ENCODE measurements around the gene TSPAN32. TPM values are rescaled to one million over a fixed set of nuclear protein-coding genes. Genes with fewer than 3 reads are reported as not detected.

Gene TSPAN32
- polyA plus RNA-seq, 4 donors, result 0.36 to 47.7 TPM; not detected in 2

GRCh38 chr11:2318123-2318522 lies 16.3 kb downstream of the TSPAN32 start:
- H3K4me1 ChIP-seq (ENCODE audit: control insufficient read depth in 3 of 3, insufficient read depth in 2 of 3, low read depth in 1 of 3, low read length in 2 of 3), result peaks cover 0 to 7% (median 3%) of the 10 kb centered on the region in 3 donors
- DNase-seq, result no peak
- peaks cover 0 to 12% of the 10 kb centered on the region in 2 donors for H3K9me3 ChIP-seq (ENCODE audit: control insufficient read depth in 2 of 2, insufficient read depth in 1 of 2, low read depth in 1 of 2, low read length in 1 of 2)
- H3K27ac ChIP-seq (ENCODE audit: low read depth in 1 of 3, low read length in 2 of 3), result no peak overlapping the region
- 83 to 92% (median 85%) methylated on average over 4 of the region's 4 CpGs for WGBS, 3 donors
- FAIRE-seq, result no peak
- H3K27me3 ChIP-seq (ENCODE audit: control insufficient read depth in 3 of 3, insufficient read depth in 3 of 3, low read length in 3 of 3), result peaks cover 0 to 2% (median 0%) of the 10 kb centered on the region in 3 donors
- H3K4me3 ChIP-seq (ENCODE audit: low read depth in 1 of 3, low read length in 3 of 3), result no peak overlapping the region
- H3K36me3 ChIP-seq (ENCODE audit: control insufficient read depth in 3 of 3, insufficient read depth in 2 of 3, low read depth in 1 of 3, low read length in 3 of 3), result no peaks in the 10 kb centered on the region

- no peak for FAIRE-seq
- Histone ChIP-seq H3K4me1 (ENCODE audit: control insufficient read depth in 3 of 3, insufficient read depth in 2 of 3, low read depth in 1 of 3, low read length in 2 of 3) (peaks cover 0 to 7% (median 3%) of the 10 kb centered on the region in 3 donors), H3K27me3 (ENCODE audit: control insufficient read depth in 3 of 3, insufficient read depth in 3 of 3, low read length in 3 of 3) (peaks cover 0 to 2% (median 0%) of the 10 kb centered on the region in 3 donors), H3K4me3 (ENCODE audit: low read depth in 1 of 3, low read length in 3 of 3) (no peak overlapping the region), H3K27ac (ENCODE audit: low read depth in 1 of 3, low read length in 2 of 3) (no peak overlapping the region), H3K36me3 (ENCODE audit: control insufficient read depth in 3 of 3, insufficient read depth in 2 of 3, low read depth in 1 of 3, low read length in 3 of 3) (no peaks in the 10 kb centered on the region), H3K9me3 (ENCODE audit: control insufficient read depth in 2 of 2, insufficient read depth in 1 of 2, low read depth in 1 of 2, low read length in 1 of 2) (peaks cover 0 to 12% of the 10 kb centered on the region in 2 donors)
- WGBS, 3 donors, result 79 to 92% (median 85%) methylated on average over 7 of the region's 7 CpGs
- no peak for DNase-seq
Observed at GRCh38 chr11:2318707-2319106, 16.9 kb downstream of the TSPAN32 start.

GRCh38 chr11:2319791-2320472 lies 18.1 kb downstream of the TSPAN32 start:
- Histone ChIP-seq H3K9me3 (ENCODE audit: control insufficient read depth in 2 of 2, insufficient read depth in 1 of 2, low read depth in 1 of 2, low read length in 1 of 2) (peaks cover 0 to 12% of the 10 kb centered on the region in 2 donors), H3K27ac (ENCODE audit: low read depth in 1 of 3, low read length in 2 of 3) (no peak overlapping the region), H3K4me3 (ENCODE audit: low read depth in 1 of 3, low read length in 3 of 3) (no peak overlapping the region), H3K4me1 (ENCODE audit: control insufficient read depth in 3 of 3, insufficient read depth in 2 of 3, low read depth in 1 of 3, low read length in 2 of 3) (no peaks in the 10 kb centered on the region), H3K27me3 (ENCODE audit: control insufficient read depth in 3 of 3, insufficient read depth in 3 of 3, low read length in 3 of 3) (peaks cover 0 to 2% (median 0%) of the 10 kb centered on the region in 3 donors), H3K36me3 (ENCODE audit: control insufficient read depth in 3 of 3, insufficient read depth in 2 of 3, low read depth in 1 of 3, low read length in 3 of 3) (no peaks in the 10 kb centered on the region)
- FAIRE-seq (no peak), DNase-seq (no peak)
- WGBS, 3 donors, result 70 to 78% (median 74%) methylated on average over 10 of the region's 10 CpGs

GRCh38 chr11:2320568-2321310 lies 18.9 kb downstream of the TSPAN32 start:
- Histone ChIP-seq H3K27ac (ENCODE audit: low read depth in 1 of 3, low read length in 2 of 3) (no peak overlapping the region), H3K4me1 (ENCODE audit: control insufficient read depth in 3 of 3, insufficient read depth in 2 of 3, low read depth in 1 of 3, low read length in 2 of 3) (no peaks in the 10 kb centered on the region), H3K4me3 (ENCODE audit: low read depth in 1 of 3, low read length in 3 of 3) (no peak overlapping the region), H3K36me3 (ENCODE audit: control insufficient read depth in 3 of 3, insufficient read depth in 2 of 3, low read depth in 1 of 3, low read length in 3 of 3) (no peaks in the 10 kb centered on the region), H3K9me3 (ENCODE audit: control insufficient read depth in 2 of 2, insufficient read depth in 1 of 2, low read depth in 1 of 2, low read length in 1 of 2) (peaks cover 0 to 12% of the 10 kb centered on the region in 2 donors), H3K27me3 (ENCODE audit: control insufficient read depth in 3 of 3, insufficient read depth in 3 of 3, low read length in 3 of 3) (peaks cover 0 to 2% (median 0%) of the 10 kb centered on the region in 3 donors)
- WGBS, 3 donors, result 79 to 85% (median 80%) methylated on average over 23 of the region's 23 CpGs
- DNase-seq (no peak), FAIRE-seq (no peak)

GRCh38 chr11:2321311-2321683 lies 19.5 kb downstream of the TSPAN32 start:
- FAIRE-seq, result no peak
- H3K27ac ChIP-seq (ENCODE audit: low read depth in 1 of 3, low read length in 2 of 3), result no peak overlapping the region

GRCh38 chr11:2325123-2325522 lies 23.3 kb downstream of the TSPAN32 start:
- H3K4me1 ChIP-seq (ENCODE audit: control insufficient read depth in 3 of 3, insufficient read depth in 2 of 3, low read depth in 1 of 3, low read length in 2 of 3), result no peaks in the 10 kb centered on the region
- 83 to 90% (median 89%) methylated on average over 4 of the region's 4 CpGs for WGBS, 3 donors
- peaks cover 0 to 7% of the 10 kb centered on the region in 2 donors for H3K9me3 ChIP-seq (ENCODE audit: control insufficient read depth in 2 of 2, insufficient read depth in 1 of 2, low read depth in 1 of 2, low read length in 1 of 2)
- H3K27me3 ChIP-seq (ENCODE audit: control insufficient read depth in 3 of 3, insufficient read depth in 3 of 3, low read length in 3 of 3), result no peaks in the 10 kb centered on the region
- no peak overlapping the region for H3K4me3 ChIP-seq (ENCODE audit: low read depth in 1 of 3, low read length in 3 of 3)
- FAIRE-seq (no peak), DNase-seq (no peak)
- no peak overlapping the region for H3K27ac ChIP-seq (ENCODE audit: low read depth in 1 of 3, low read length in 2 of 3)
- H3K36me3 ChIP-seq (ENCODE audit: control insufficient read depth in 3 of 3, insufficient read depth in 2 of 3, low read depth in 1 of 3, low read length in 3 of 3), result no peaks in the 10 kb centered on the region

More at GRCh38 chr11:2321311-2321683, 19.5 kb downstream of the TSPAN32 start:
- Histone ChIP-seq H3K4me1 (ENCODE audit: control insufficient read depth in 3 of 3, insufficient read depth in 2 of 3, low read depth in 1 of 3, low read length in 2 of 3) (no peaks in the 10 kb centered on the region), H3K9me3 (ENCODE audit: control insufficient read depth in 2 of 2, insufficient read depth in 1 of 2, low read depth in 1 of 2, low read length in 1 of 2) (peaks cover 0 to 12% of the 10 kb centered on the region in 2 donors), H3K27me3 (ENCODE audit: control insufficient read depth in 3 of 3, insufficient read depth in 3 of 3, low read length in 3 of 3) (peaks cover 0 to 2% (median 0%) of the 10 kb centered on the region in 3 donors), H3K4me3 (ENCODE audit: low read depth in 1 of 3, low read length in 3 of 3) (no peak overlapping the region), H3K36me3 (ENCODE audit: control insufficient read depth in 3 of 3, insufficient read depth in 2 of 3, low read depth in 1 of 3, low read length in 3 of 3) (no peaks in the 10 kb centered on the region)
- 38 to 72% (median 48%) methylated on average over 6 of the region's 6 CpGs for WGBS, 3 donors
- no peak for DNase-seq

- FAIRE-seq (no peak), DNase-seq (no peak)
- no peaks in the 10 kb centered on the region for H3K36me3 ChIP-seq (ENCODE audit: control insufficient read depth in 3 of 3, insufficient read depth in 2 of 3, low read depth in 1 of 3, low read length in 3 of 3)
- H3K9me3 ChIP-seq (ENCODE audit: control insufficient read depth in 2 of 2, insufficient read depth in 1 of 2, low read depth in 1 of 2, low read length in 1 of 2), result peaks cover 0 to 12% of the 10 kb centered on the region in 2 donors
- 52 to 71% (median 60%) methylated on average over 2 of the region's 2 CpGs for WGBS, 3 donors
- no peak overlapping the region for H3K27ac ChIP-seq (ENCODE audit: low read depth in 1 of 3, low read length in 2 of 3)
- H3K4me3 ChIP-seq (ENCODE audit: low read depth in 1 of 3, low read length in 3 of 3), result no peak overlapping the region
- no peaks in the 10 kb centered on the region for H3K27me3 ChIP-seq (ENCODE audit: control insufficient read depth in 3 of 3, insufficient read depth in 3 of 3, low read length in 3 of 3)
- H3K4me1 ChIP-seq (ENCODE audit: control insufficient read depth in 3 of 3, insufficient read depth in 2 of 3, low read depth in 1 of 3, low read length in 2 of 3), result no peaks in the 10 kb centered on the region
Observed at GRCh38 chr11:2325719-2326118, 23.9 kb downstream of the TSPAN32 start.

- no peak for FAIRE-seq
- H3K4me1 ChIP-seq (ENCODE audit: control insufficient read depth in 3 of 3, insufficient read depth in 2 of 3, low read depth in 1 of 3, low read length in 2 of 3), result no peaks in the 10 kb centered on the region
Observed at GRCh38 chr11:2327032-2327431, 25.2 kb downstream of the TSPAN32 start.

More at GRCh38 chr11:2327032-2327431, 25.2 kb downstream of the TSPAN32 start:
- no peaks in the 10 kb centered on the region for H3K27me3 ChIP-seq (ENCODE audit: control insufficient read depth in 3 of 3, insufficient read depth in 3 of 3, low read length in 3 of 3)
- no peak overlapping the region for H3K4me3 ChIP-seq (ENCODE audit: low read depth in 1 of 3, low read length in 3 of 3)
- no peaks in the 10 kb centered on the region for H3K36me3 ChIP-seq (ENCODE audit: control insufficient read depth in 3 of 3, insufficient read depth in 2 of 3, low read depth in 1 of 3, low read length in 3 of 3)
- WGBS, 3 donors, result 77 to 89% (median 80%) methylated on average over 11 of the region's 11 CpGs
- no peak for DNase-seq
- no peak overlapping the region for H3K27ac ChIP-seq (ENCODE audit: low read depth in 1 of 3, low read length in 2 of 3)
- H3K9me3 ChIP-seq (ENCODE audit: control insufficient read depth in 2 of 2, insufficient read depth in 1 of 2, low read depth in 1 of 2, low read length in 1 of 2), result peaks cover 0 to 22% of the 10 kb centered on the region in 2 donors
